Measurements from ENCODE around the gene FANCE. TPM values are rescaled to one million over a fixed set of nuclear protein-coding genes. Genes with fewer than 3 reads are reported as not detected.
A peak's percentile ranks its signal among the peaks of the same experiment; 100 is the strongest.

Gene FANCE
- total and polyA plus RNA-seq, 7 donors = 3.8 to 15.2 (median 7.1) TPM

GRCh38 chr6:35471836-35472345, 19.8 kb downstream of the FANCE start:
- Histone ChIP-seq H3K36me3 (ENCODE audit: insufficient read depth in 1 of 2, low read depth in 1 of 2) (peaks cover 0 to 84% of the 10 kb centered on the region in 2 donors), H3K4me1 (peaks cover 20% of the 10 kb centered on the region), H3K27ac (peak overlapping the region; percentile 28), H3K27me3 (ENCODE audit: insufficient read depth in 3 of 3, low read length in 2 of 3) (no peaks in the 10 kb centered on the region), H3K9me3 (no peaks in the 10 kb centered on the region), H3K4me3 (no peak overlapping the region)
- DNase-seq = peak in 1 of 2 donors; percentile 18
- no peak for ATAC-seq
- TF ChIP-seq CTCF (IDR thresholded peaks at IDR 0.05) = no peak
- 63 to 67% (median 64%) methylated on average over 8 of the region's 8 CpGs for WGBS, 3 donors
- intact Hi-C loops (cut with DNase I) = no loop called here

GRCh38 chr6:35473075-35473849, 21.1 kb downstream of the FANCE start:
- no peaks in the 10 kb centered on the region for H3K9me3 ChIP-seq
- ATAC-seq = no peak
- peaks cover 4 to 92% of the 10 kb centered on the region in 2 donors for H3K36me3 ChIP-seq (ENCODE audit: insufficient read depth in 1 of 2, low read depth in 1 of 2)
- WGBS, 3 donors = 79 to 85% (median 82%) methylated on average over 9 of the region's 9 CpGs
- intact Hi-C loops (cut with DNase I) = no loop called here
- H3K4me1 ChIP-seq = peaks cover 17% of the 10 kb centered on the region
- H3K4me3 ChIP-seq = no peak overlapping the region
- no peaks in the 10 kb centered on the region for H3K27me3 ChIP-seq (ENCODE audit: insufficient read depth in 3 of 3, low read length in 2 of 3)
- H3K27ac ChIP-seq = no peak overlapping the region
- peak in 1 of 2 donors; percentile 34 for DNase-seq
- no peak for TF ChIP-seq CTCF (IDR thresholded peaks at IDR 0.05)

GRCh38 chr6:35473850-35474130, 21.7 kb downstream of the FANCE start:
- peak in 1 of 2 donors; percentile 41 for DNase-seq
- Histone ChIP-seq H3K27me3 (ENCODE audit: insufficient read depth in 3 of 3, low read length in 2 of 3) (no peaks in the 10 kb centered on the region), H3K4me3 (no peak overlapping the region), H3K9me3 (no peaks in the 10 kb centered on the region), H3K36me3 (ENCODE audit: insufficient read depth in 1 of 2, low read depth in 1 of 2) (peaks cover 4 to 94% of the 10 kb centered on the region in 2 donors), H3K27ac (no peak overlapping the region), H3K4me1 (peaks cover 17% of the 10 kb centered on the region)
- no peak for TF ChIP-seq CTCF (IDR thresholded peaks at IDR 0.05)
- intact Hi-C loops (cut with DNase I) = no loop called here
- no peak for ATAC-seq

DNA sequence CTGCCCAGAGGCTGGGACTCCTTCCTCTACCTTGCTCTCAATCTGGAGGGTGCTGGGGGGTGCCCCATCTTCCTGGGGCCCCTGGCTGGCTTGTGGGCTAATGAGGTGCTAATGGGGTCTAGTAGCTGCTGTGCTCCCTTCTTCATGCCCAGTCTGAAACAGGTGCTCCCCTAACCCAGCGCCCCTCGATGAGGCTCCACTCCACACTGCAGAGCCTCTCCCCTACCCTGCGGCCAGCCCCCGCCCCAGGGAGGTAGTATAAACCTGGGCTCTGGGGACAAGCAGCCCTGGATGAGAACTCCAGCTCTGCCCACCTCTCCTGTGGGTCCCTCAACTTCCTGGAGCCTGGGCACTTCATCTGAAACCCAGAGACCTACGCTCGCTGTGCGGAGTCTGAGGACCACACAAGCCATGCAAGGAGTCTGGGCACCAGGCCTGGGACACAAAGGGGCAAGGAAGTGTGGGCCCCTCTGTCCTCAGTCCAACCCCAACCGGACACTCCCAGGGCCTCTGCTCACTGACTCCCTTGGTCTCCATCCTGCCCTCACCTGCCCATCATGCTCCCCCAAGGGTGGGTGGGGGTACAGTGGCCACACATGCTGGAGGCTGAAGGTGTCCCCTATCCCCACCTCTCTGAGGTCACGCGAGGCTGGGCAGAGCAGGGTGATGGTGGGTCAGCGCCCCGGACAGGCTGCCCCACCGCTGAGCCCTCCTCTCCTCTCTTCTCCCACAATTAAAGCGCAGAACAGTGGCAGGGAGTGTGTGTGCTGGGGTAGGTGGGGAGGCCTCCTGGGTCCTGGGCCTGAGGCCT, 22.2 kb downstream of the FANCE start:
- DNase-seq (peak in 1 of 2 donors; percentile 51), ATAC-seq (peak in 1 of 4 donors; percentile 4)
- Histone ChIP-seq H3K9me3 (no peaks in the 10 kb centered on the region), H3K36me3 (ENCODE audit: insufficient read depth in 1 of 2, low read depth in 1 of 2) (peaks cover 4 to 92% of the 10 kb centered on the region in 2 donors), H3K27ac (no peak overlapping the region), H3K27me3 (ENCODE audit: insufficient read depth in 3 of 3, low read length in 2 of 3) (no peaks in the 10 kb centered on the region), H3K4me3 (no peak overlapping the region), H3K4me1 (peaks cover 17% of the 10 kb centered on the region)
- intact Hi-C loops (cut with DNase I) = no loop called here
- WGBS, 3 donors = 83 to 84% (median 83%) methylated on average over 13 to 14 of the region's 14 CpGs
- no peak for TF ChIP-seq CTCF (IDR thresholded peaks at IDR 0.05)
